ENCODE data around the gene CDH13.
"Not testable (repeated sequence)": the region's sequence is repeated elsewhere in the genome, so short reads cannot be mapped to it uniquely, and the experiment has no call there.

CDH13 gene

DNA sequence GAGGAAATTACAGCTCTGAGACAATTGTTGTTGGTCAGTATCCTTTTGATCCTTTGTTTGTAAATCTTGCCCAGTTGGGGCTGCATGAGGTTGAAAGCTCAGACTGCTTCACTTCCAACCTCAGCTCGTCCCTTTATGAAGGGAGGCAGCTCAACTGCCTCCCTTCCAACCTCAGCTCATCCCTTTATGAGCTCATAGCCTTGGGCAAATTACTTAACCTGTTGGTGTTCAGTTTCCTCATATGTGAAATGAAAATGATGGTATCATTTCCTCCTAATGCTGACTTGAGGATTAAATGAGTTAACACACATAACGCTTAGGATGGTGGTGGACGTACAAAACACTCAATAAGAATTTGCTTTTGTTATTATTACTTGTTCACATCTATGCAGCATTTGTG lies 265.1 kb downstream of the CDH13 start:
- DNase-seq (ENCODE audit: low spot score): no peak

GRCh38 chr16:82892324-82892723 lies 265.6 kb downstream of the CDH13 start:
- no peak for DNase-seq (ENCODE audit: low spot score)

GRCh38 chr16:82895843-82896242 lies 269.1 kb downstream of the CDH13 start:
- DNase-seq (ENCODE audit: low spot score): no peak

GRCh38 chr16:82899006-82899405 lies 272.2 kb downstream of the CDH13 start:
- DNase-seq (ENCODE audit: low spot score): no peak

DNA sequence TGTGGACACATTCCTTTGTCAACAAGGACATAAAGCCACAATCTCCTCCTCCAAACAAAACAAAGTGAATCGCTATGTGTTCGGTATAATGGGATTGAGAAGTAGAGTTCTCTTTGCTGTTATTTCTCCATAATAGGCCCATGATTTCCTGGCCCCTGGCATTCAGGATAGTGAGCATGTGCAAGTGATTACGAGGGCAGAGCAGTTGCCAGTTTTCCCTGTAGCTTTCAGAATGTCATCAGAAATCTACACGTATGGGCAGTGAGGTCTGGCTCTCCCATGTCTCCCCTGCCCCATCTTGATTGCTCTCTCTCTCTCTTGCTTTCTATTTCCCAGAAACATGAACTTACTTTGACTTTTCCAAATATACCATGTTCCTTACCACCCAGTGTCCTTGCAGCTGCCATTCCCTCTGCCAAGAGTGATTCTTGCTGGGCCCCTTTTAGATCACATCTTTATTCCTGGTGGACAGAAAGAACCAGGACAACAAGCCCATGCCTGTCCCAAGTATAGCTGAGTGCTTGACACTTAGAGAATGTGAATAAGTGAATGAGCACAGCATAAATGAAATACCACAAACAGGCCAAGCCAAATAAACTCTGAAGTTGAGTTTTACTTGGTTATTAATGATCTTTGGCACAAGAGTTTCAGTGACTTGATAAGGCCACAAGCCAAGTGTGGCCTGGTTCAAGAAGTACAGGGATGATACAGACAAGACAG lies 273.1 kb downstream of the CDH13 start:
- DNase-seq (ENCODE audit: low spot score): no peak

DNA sequence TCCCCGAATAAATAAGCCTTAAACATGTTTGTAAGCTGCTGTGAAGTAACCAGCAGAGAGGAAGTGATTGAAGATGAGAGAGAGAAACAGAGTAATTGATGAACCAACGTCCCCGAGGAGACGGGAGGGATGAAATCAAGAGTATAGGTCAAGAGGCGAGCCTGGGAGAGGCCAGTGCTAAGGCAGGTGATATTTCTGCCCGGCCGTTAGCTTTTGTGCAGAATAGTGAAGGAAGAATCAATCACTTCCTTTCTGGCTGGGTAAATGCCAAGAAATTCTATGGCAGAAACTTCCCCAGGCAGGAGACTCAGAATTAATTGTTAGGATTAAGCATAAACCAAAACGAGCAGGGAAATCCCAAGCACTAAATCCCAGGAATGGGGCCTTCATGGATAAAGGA lies 273.8 kb downstream of the CDH13 start:
- DNase-seq (ENCODE audit: low spot score): no peak

- DNase-seq (ENCODE audit: low spot score): no peak
Measured at GRCh38 chr16:82911925-82912324, 285.2 kb downstream of the CDH13 start.

DNA sequence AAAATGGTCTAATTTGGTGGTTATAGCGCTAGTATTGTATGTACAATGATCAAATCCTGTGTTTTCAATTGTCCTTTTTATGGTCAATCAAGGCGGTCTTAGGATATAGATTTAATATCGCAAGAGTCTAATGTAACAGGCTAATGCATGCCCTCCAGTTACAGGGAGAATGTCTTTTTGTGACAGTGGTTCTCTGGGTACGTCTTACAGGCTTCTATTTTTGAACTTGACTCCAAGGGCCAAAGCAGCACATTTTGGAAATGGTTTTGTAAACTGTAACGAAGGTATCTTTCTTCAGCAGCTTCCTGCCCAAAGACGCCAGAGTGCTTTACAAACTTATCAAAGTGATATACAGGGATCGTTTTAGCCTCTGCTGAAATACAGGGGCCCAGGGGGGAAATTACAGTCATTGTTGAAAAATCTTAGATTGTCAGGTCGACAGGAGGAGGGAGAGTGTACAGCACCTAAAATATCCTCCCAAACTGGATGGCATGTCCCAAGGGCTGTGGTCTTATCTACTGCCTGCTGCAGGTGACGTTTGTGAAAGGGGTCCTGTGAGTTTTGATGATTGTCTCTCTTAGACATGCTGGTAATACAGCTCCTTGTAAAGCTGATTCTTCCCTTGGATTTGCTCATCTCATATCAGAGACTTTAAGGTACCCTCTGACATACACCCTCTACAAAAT lies 288.5 kb downstream of the CDH13 start:
- no peak for DNase-seq (ENCODE audit: low spot score)

- no peak for DNase-seq (ENCODE audit: low spot score)
Measured at GRCh38 chr16:82917886-82918595, 291.3 kb downstream of the CDH13 start.

GRCh38 chr16:82924075-82924854 lies 297.5 kb downstream of the CDH13 start:
- no peak for DNase-seq (ENCODE audit: low spot score)

DNA sequence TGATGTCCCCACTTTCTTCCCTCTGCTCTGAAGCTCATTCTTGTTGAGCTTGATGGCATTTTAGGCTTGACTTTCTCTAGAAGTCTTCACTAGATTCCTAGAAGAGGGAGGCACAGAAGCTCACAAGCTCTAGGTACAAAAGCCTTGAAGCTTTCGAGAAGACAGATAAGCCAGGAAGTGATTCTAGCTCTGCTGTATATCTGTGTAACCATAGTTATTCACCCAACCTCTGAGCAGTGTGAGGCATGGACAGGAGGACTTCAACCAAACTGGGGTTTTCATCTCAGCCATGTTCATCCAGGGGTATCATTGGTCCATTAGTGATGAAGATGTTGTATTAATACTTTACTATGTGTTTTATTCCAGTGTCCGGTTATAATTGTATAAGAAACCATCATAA lies 299.7 kb downstream of the CDH13 start:
- no peak for DNase-seq (ENCODE audit: low spot score)

DNA sequence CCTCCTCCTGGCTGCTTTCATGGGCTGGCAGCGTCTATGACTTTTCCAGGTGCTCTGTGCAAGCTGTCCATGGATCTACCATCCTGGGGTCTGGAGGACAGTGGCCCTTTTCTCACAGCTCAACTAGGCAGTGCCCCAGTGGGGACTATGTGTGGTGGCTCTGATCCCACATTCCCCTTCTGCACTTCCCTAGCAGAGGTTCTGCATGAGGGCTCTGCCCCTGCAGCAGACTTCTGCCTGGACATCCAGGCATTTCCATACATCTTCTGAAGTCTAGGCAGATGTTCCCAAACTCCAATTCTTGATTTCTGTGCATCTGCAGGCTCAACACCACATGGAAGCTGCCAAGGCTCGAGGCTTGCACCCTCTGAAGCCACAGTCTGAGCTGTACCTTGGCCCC lies 307.2 kb downstream of the CDH13 start:
- DNase-seq (ENCODE audit: low spot score): not testable (repeated sequence)

DNA sequence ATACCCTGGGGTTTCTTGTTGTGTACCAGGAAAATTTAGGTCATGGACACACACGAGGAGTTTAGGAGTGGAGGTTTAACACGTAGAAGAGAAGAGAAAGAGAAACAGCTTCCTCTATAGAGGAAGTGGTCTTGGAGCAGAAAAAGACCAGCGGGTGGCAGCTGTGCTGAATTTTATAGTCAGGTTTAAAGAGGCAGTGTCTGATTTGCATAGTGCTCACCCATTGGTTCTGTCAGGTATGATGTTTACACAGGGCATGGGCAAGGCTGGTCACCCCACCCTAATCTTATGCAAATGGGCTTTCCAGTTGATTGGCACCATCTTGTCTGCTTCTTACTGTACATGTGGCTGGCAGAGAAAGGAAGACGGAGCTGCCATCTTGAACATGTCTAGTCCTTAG lies 309.0 kb downstream of the CDH13 start:
- no peak for DNase-seq (ENCODE audit: low spot score)

- DNase-seq (ENCODE audit: low spot score): no peak
Measured at GRCh38 chr16:82936941-82937551, 310.3 kb downstream of the CDH13 start.

DNA sequence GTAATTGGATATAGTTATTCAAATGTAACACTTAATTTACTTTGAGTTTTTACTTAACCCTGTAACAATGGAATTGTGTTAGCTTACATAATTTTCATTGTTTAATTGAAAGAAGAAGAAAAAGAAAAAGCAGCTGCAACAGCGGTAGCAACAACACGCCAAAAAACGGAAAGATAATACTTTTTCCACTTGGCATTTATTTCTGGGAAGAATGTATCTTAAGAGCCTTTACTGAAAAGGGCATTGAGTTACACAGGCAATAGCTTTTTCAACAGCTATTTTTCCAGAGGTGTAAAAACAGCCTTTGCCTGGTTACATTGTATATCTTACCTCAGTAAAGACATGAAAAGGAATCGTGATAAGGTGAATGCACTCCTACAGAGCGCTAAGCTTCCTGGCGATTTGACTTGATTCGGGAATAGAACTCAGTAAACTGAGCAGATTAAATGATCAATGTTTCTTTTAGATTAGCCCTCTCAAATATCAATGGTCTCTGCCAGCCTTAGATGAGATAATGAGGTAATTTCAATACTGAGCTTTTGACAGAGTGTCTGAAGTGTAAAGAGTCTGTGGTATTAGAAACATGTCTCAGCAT lies 311.3 kb downstream of the CDH13 start:
- no peak for DNase-seq (ENCODE audit: low spot score)

DNA sequence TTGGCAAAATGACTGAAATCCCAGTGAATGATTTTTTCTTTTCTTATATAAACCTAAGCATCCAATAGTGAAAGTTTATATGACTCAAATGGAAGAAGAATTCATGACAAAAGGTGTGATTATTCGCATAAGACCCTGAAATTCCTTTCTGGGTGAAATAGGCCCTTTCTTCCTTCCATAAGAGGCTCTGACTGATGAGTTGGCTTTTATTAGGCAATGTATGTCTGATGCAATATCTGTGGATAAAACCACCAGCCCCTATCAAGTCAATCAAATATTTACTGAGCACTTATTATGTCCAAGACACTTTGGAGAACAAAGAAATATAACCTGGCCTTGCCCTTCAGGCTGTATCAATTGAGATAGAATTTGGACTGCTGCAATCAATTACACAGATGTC lies 316.6 kb downstream of the CDH13 start:
- no peak for DNase-seq (ENCODE audit: low spot score)

DNA sequence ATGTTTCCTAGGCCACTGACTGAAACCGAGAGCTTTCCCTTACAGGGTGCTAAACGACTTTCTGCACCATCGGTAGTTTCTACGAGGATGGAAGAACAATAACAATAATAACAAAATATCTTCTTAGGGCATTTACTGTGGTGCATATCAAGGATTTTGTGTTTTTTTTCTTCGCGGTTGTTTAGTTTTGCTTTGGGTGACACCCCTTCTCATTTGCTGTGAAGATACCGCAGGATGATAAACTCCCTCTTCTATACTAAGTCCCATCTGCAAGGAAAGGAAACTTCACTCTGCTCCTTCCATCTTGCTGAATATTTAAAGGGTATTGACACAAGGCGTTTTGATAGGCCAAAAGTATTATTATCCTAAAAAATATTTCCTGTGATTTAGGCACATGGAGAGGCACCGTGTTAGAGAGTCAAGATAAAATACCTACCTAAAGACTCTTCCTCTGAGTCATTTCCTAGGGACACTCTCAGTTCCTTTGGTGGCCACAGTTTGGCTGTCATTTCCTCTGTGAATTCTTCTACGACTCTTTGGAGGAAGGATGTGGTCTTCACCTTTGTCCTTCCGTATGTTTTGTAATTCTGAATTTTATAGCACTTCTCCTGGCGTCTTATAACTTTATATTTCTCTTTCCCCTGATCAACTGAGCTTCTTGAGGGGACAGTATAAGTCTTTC lies 318.8 kb downstream of the CDH13 start:
- DNase-seq (ENCODE audit: low spot score): no peak

GRCh38 chr16:82947698-82948097 lies 320.9 kb downstream of the CDH13 start:
- DNase-seq (ENCODE audit: low spot score): no peak

GRCh38 chr16:82949016-82949415 lies 322.2 kb downstream of the CDH13 start:
- DNase-seq (ENCODE audit: low spot score): no peak

GRCh38 chr16:82953517-82953916 lies 326.7 kb downstream of the CDH13 start:
- DNase-seq (ENCODE audit: low spot score): no peak

Data from COLO829 (cell line).